Measurements from ENCODE around the gene LAGE3.

DNA sequence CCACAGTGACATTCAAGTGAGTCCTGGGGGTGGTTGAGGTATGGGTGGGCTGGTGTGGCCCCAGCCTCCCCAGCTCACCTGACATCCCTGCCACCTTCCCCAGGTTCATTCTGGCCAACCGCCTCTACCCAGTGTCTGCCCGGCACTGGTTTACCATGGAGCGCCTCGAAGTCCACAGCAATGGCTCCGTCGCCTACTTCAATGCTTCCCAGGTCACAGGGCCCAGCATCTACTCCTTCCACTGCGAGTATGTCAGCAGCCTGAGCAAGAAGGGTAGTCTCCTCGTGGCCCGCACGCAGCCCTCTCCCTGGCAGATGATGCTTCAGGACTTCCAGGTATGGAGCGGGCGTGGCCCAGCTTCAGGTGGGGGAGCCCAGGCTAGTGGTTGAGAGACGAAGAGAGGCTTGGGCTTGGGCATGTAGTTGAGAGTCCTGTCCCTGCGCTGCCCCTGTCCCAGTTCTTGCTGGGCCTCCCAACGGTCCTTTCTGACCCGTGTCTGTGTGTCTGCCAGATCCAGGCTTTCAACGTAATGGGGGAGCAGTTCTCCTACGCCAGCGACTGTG is 43.8 kb downstream of the LAGE3 start:
- no peak for TF ChIP-seq EZH2 (IDR thresholded peaks at IDR 0.05; ENCODE audit: low read length)
- TF ChIP-seq, protein P1, sequence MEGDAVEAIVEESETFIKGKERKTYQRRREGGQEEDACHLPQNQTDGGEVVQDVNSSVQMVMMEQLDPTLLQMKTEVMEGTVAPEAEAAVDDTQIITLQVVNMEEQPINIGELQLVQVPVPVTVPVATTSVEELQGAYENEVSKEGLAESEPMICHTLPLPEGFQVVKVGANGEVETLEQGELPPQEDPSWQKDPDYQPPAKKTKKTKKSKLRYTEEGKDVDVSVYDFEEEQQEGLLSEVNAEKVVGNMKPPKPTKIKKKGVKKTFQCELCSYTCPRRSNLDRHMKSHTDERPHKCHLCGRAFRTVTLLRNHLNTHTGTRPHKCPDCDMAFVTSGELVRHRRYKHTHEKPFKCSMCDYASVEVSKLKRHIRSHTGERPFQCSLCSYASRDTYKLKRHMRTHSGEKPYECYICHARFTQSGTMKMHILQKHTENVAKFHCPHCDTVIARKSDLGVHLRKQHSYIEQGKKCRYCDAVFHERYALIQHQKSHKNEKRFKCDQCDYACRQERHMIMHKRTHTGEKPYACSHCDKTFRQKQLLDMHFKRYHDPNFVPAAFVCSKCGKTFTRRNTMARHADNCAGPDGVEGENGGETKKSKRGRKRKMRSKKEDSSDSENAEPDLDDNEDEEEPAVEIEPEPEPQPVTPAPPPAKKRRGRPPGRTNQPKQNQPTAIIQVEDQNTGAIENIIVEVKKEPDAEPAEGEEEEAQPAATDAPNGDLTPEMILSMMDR (optimal IDR thresholded peaks at IDR 0.05 in 1 of 3, IDR thresholded peaks at IDR 0.05 in 1 of 3, conservative IDR thresholded peaks at IDR 0.05 in 1 of 3; ENCODE audit: extremely low read depth in 1 of 3, insufficient read depth in 2 of 3, low read length in 3 of 3) = no peak
